Measurements from ENCODE around the gene PSG2.
"Not testable (repeated sequence)": the region's sequence is repeated elsewhere in the genome, so short reads cannot be mapped to it uniquely, and the experiment has no call there.

The PSG2 gene

GRCh38 chr19:43085796-43086530, 3.5 kb upstream of the PSG2 start:
- in situ Hi-C loops (cut with HindIII; ENCODE audit: low pct_ligation_motif_present, low pct_unique_long_range_greater_than_20kb, low sequenced_read_pairs); DNase-seq: not testable (repeated sequence)

DNA sequence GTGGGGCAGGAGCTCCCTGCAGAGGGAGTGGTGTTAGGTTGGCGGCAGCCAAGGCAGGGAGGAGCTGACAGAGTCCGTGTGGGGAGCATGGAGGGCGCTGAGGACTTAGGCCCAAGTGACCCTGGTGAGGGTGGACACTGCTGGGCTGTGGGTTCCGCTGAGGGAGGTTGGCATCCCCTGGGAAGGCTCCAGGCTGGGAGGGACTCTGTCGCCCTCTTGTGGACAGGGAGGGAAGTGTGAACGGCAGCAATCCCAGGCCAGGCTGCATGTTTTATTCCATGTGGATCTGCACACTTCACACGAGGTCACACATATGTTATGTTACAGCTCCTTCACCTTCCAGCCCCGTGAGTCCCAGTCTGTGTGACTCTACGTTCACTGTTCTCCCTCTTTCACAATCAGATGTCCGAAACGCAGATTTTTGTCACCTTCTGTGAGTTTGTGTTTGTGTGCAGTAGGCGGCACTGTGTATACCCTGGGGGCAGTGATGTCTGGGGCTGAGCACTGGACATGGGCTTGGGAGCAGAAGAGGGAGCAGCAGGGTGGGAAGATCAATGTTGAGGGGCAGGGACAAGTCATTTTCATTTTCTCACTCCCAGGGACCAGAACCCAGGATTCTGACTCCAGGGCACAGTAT, 1.8 kb upstream of the PSG2 start:
- DNase-seq: peak; percentile 3
- in situ Hi-C loops (cut with HindIII; ENCODE audit: low pct_ligation_motif_present, low pct_unique_long_range_greater_than_20kb, low sequenced_read_pairs): not testable (repeated sequence)

- DNase-seq; in situ Hi-C loops (cut with HindIII; ENCODE audit: low pct_ligation_motif_present, low pct_unique_long_range_greater_than_20kb, low sequenced_read_pairs): not testable (repeated sequence)
Observed at GRCh38 chr19:43083721-43084120, 1.2 kb upstream of the PSG2 start.

DNA sequence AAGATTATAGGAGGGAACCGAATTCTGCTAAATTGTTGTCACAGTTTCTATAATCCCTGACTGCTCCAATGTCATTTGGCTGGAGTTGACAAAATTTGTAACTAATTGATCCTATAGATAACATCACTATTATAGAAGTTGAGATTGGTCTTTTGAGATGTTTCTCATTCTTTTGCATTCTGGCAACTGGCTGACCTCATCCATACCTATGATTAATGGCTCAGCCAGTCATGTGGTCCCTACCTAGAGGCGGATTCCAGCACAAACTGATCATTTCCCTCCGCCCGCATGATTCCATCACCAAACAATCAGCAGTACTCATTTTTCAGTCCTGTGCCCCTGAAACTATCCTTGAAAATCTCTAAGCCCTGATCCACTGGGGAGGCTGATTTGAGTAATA, 4.2 kb downstream of the PSG2 start:
- in situ Hi-C loops (cut with HindIII; ENCODE audit: low pct_ligation_motif_present, low pct_unique_long_range_greater_than_20kb, low sequenced_read_pairs): no loop called here
- no peak for DNase-seq

- DNase-seq: not testable (repeated sequence)
Observed at GRCh38 chr19:43077881-43078280, 4.6 kb downstream of the PSG2 start.

DNA sequence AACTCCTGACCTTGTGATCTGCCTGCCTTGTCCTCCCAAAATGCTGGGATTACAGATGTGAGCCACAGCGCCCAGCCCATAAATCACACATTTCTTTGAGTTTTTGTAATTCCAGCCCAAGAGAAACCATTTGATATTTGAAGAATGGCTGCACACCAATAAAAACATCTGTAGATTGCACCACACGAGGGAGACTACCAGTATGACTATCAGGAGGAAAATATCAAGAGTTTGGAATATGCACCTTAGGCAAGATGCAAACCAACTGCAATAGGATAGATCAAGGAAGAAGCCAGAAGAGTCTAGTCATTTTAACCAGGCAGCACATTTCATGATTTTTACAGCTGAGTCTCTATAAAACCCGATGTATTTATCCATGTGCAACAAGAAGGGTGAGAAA, 20.1 kb downstream of the PSG2 start:
- in situ Hi-C loops (cut with HindIII; ENCODE audit: low pct_ligation_motif_present, low pct_unique_long_range_greater_than_20kb, low sequenced_read_pairs); DNase-seq: not testable (repeated sequence)

More at GRCh38 chr19:43077881-43078280, 4.6 kb downstream of the PSG2 start:
- in situ Hi-C loops (cut with HindIII; ENCODE audit: low pct_ligation_motif_present, low pct_unique_long_range_greater_than_20kb, low sequenced_read_pairs): not testable (repeated sequence)

- in situ Hi-C loops (cut with HindIII; ENCODE audit: low pct_ligation_motif_present, low pct_unique_long_range_greater_than_20kb, low sequenced_read_pairs); DNase-seq: not testable (repeated sequence)
Observed at GRCh38 chr19:43061326-43061725, 21.2 kb downstream of the PSG2 start.

DNA sequence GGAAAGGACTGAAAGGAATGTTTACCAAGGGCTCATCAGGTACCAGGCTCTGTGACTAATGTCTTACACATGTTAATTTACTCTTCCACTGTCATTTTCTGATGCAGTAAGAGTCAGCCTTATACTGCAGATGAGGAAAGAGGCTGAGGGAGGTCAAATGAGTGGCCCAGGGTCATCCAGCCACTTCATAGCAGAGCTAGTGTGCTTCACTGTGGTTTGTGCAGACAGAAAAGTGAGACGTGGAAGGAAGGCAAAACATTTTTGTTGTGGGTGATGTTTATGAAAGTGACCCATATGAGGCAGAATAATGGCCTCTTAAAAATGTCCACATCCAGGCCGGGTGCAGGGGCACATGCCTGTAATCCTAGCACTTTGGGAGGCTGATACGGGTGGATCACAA, 22.2 kb downstream of the PSG2 start:
- in situ Hi-C loops (cut with HindIII; ENCODE audit: low pct_ligation_motif_present, low pct_unique_long_range_greater_than_20kb, low sequenced_read_pairs): not testable (repeated sequence)

GRCh38 chr19:43059482-43059881, 23.0 kb downstream of the PSG2 start:
- DNase-seq: not testable (repeated sequence)

More for the DNA sequence above, 22.2 kb downstream of the PSG2 start:
- not testable (repeated sequence) for DNase-seq

GRCh38 chr19:43058440-43058839, 24.1 kb downstream of the PSG2 start:
- in situ Hi-C loops (cut with HindIII; ENCODE audit: low pct_ligation_motif_present, low pct_unique_long_range_greater_than_20kb, low sequenced_read_pairs): not testable (repeated sequence)

More at GRCh38 chr19:43059482-43059881, 23.0 kb downstream of the PSG2 start:
- in situ Hi-C loops (cut with HindIII; ENCODE audit: low pct_ligation_motif_present, low pct_unique_long_range_greater_than_20kb, low sequenced_read_pairs): not testable (repeated sequence)

GRCh38 chr19:43047966-43048365, 34.5 kb downstream of the PSG2 start:
- in situ Hi-C loops (cut with HindIII; ENCODE audit: low pct_ligation_motif_present, low pct_unique_long_range_greater_than_20kb, low sequenced_read_pairs); DNase-seq: not testable (repeated sequence)

More at GRCh38 chr19:43058440-43058839, 24.1 kb downstream of the PSG2 start:
- not testable (repeated sequence) for DNase-seq

GRCh38 chr19:43046578-43046977, 35.9 kb downstream of the PSG2 start:
- DNase-seq; in situ Hi-C loops (cut with HindIII; ENCODE audit: low pct_ligation_motif_present, low pct_unique_long_range_greater_than_20kb, low sequenced_read_pairs): not testable (repeated sequence)

- in situ Hi-C loops (cut with HindIII; ENCODE audit: low pct_ligation_motif_present, low pct_unique_long_range_greater_than_20kb, low sequenced_read_pairs); DNase-seq: not testable (repeated sequence)
Observed at GRCh38 chr19:43043492-43044180, 38.9 kb downstream of the PSG2 start.

GRCh38 chr19:43031645-43032044, 50.9 kb downstream of the PSG2 start:
- in situ Hi-C loops (cut with HindIII; ENCODE audit: low pct_ligation_motif_present, low pct_unique_long_range_greater_than_20kb, low sequenced_read_pairs): not testable (repeated sequence)
- peak; percentile 14 for DNase-seq

- no peak for DNase-seq
- in situ Hi-C loops (cut with HindIII; ENCODE audit: low pct_ligation_motif_present, low pct_unique_long_range_greater_than_20kb, low sequenced_read_pairs): no loop called here
Observed at GRCh38 chr19:43028866-43029265, 53.6 kb downstream of the PSG2 start.

GRCh38 chr19:43027985-43028384, 54.5 kb downstream of the PSG2 start:
- DNase-seq; in situ Hi-C loops (cut with HindIII; ENCODE audit: low pct_ligation_motif_present, low pct_unique_long_range_greater_than_20kb, low sequenced_read_pairs): not testable (repeated sequence)

GRCh38 chr19:43027061-43027460, 55.4 kb downstream of the PSG2 start:
- DNase-seq; in situ Hi-C loops (cut with HindIII; ENCODE audit: low pct_ligation_motif_present, low pct_unique_long_range_greater_than_20kb, low sequenced_read_pairs): not testable (repeated sequence)

DNA sequence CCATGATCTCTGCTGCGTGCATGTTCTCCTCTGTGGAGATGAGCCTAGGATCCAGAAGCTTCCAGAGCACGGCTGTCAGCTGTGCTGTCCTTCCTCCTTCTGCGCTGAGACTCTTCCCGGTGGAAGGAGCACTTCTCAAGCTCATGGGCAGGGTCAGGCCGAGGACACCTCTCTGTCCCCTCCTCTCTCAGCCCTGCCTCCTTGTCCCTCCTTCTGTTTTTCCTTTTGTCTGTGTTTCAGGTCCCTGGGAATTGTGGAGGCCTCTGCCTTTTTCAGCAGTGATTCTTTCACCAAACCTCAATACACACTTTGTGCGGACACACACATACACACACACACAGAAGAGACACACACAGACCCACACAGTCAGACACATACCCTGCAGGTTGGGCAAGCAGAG, 56.1 kb downstream of the PSG2 start, which contains the start of gene PSG11:
PSG11 (minus strand) TSS at position 101 of the 400 bp plus-strand sequence; CDS start at position 4, 97 bp downstream.
- in situ Hi-C loops (cut with HindIII; ENCODE audit: low pct_ligation_motif_present, low pct_unique_long_range_greater_than_20kb, low sequenced_read_pairs); DNase-seq: not testable (repeated sequence)

DNA sequence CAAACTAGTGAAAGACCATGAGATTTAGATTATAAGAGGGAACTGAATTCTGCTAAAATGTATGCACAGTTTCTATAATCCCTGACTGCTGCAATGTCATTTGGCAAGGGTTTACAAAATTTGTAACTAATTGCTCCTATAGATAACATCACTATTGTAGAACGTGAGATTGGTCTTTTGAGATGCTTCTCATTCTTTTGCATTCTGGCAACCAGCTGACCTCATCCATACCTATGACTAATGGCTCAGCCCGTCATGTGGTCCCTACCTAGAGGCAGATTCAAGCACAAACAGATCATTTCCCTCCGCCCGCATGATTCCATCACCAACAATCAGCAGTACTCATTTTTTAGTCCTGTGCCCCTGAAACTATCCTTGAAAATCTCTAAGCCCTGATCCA, 60.4 kb downstream of the PSG2 start:
- in situ Hi-C loops (cut with HindIII; ENCODE audit: low pct_ligation_motif_present, low pct_unique_long_range_greater_than_20kb, low sequenced_read_pairs): not testable (repeated sequence)
- DNase-seq: peak; percentile 52
